HUES64 (cell line): ENCODE data around the gene RPL22.

Experiments
- H3K27ac ChIP-seq: 2 replicates; pipeline ENCODE4 v1.7.0; 2013; ENCODE audit warnings: low read depth, low read length, inconsistent platforms
- H3K27me3 ChIP-seq: 2 replicates; pipeline ENCODE4 v1.6.1; 2013; ENCODE audit warnings: mild to moderate bottlenecking, low read length; ENCODE audit not compliant: insufficient read depth
- H3K36me3 ChIP-seq: 2 replicates; pipeline ENCODE4 v1.6.1; 2013; ENCODE audit warnings: mild to moderate bottlenecking, low read length; ENCODE audit not compliant: insufficient read depth
- H3K4me1 ChIP-seq: 2 replicates; pipeline ENCODE4 v1.6.1; 2013; ENCODE audit warnings: mild to moderate bottlenecking, low read length, moderate library complexity; ENCODE audit not compliant: insufficient read depth
- H3K4me3 ChIP-seq: 2 replicates; pipeline ENCODE4 v1.5.1; 2013; ENCODE audit warnings: mild to moderate bottlenecking, low read length, moderate library complexity
- H3K9ac ChIP-seq: 2 replicates; pipeline ENCODE4 v1.6.1; 2013; ENCODE audit warnings: mild to moderate bottlenecking, low read depth, low read length
- H3K9me3 ChIP-seq: 2 replicates; pipeline ENCODE4 v1.6.1; 2013; ENCODE audit warnings: low read depth, low read length; ENCODE audit not compliant: insufficient read depth
- WGBS: fragments of 150-250, 120-280 bp; methylation state at CpG from one replicate; pipeline ENCODE4 v1.1.7; 2013; ENCODE audit warnings: missing lambda C conversion rate; 5-methylcytosine and 5-hydroxymethylcytosine counted together

The RPL22 gene

GRCh38 chr1:6158181-6158580, 41.2 kb downstream of the RPL22 start:
- Histone ChIP-seq H3K27ac (no peak overlapping the region), H3K27me3 (no peaks in the 10 kb centered on the region), H3K9me3 (no peaks in the 10 kb centered on the region), H3K4me3 (no peak overlapping the region), H3K9ac (no peak overlapping the region), H3K4me1 (no peaks in the 10 kb centered on the region; the same call in 1 of the 2 replicates), H3K36me3 (no peaks in the 10 kb centered on the region)
- WGBS = 65% methylated on average over 8 of the region's 8 CpGs

- Histone ChIP-seq H3K4me3 (no peak overlapping the region), H3K27ac (no peak overlapping the region), H3K9ac (no peak overlapping the region), H3K36me3 (no peaks in the 10 kb centered on the region), H3K9me3 (no peaks in the 10 kb centered on the region), H3K4me1 (no peaks in the 10 kb centered on the region; the same call in 1 of the 2 replicates), H3K27me3 (no peaks in the 10 kb centered on the region)
- 30% methylated on average over 15 of the region's 15 CpGs for WGBS
Observed at GRCh38 chr1:6157528-6158174, 41.7 kb downstream of the RPL22 start.

GRCh38 chr1:6157132-6157527, 42.3 kb downstream of the RPL22 start:
- Histone ChIP-seq H3K27me3 (no peaks in the 10 kb centered on the region), H3K9me3 (no peaks in the 10 kb centered on the region), H3K27ac (no peak overlapping the region), H3K4me1 (no peaks in the 10 kb centered on the region; the same call in 1 of the 2 replicates), H3K36me3 (no peaks in the 10 kb centered on the region), H3K9ac (no peak overlapping the region), H3K4me3 (no peak overlapping the region)
- 60% methylated on average over 2 of the region's 2 CpGs for WGBS

- Histone ChIP-seq H3K27ac (no peak overlapping the region), H3K4me3 (no peak overlapping the region), H3K9ac (no peak overlapping the region), H3K36me3 (no peaks in the 10 kb centered on the region), H3K4me1 (no peaks in the 10 kb centered on the region; the same call in 1 of the 2 replicates), H3K9me3 (peaks cover under 1% of the 10 kb centered on the region; the same call in 1 of the 2 replicates), H3K27me3 (peaks cover 3% of the 10 kb centered on the region)
- WGBS = 91% methylated on average over 26 of the region's 26 CpGs
Observed at GRCh38 chr1:6154525-6155319, 44.7 kb downstream of the RPL22 start.

- Histone ChIP-seq H3K9me3 (peaks cover 3% of the 10 kb centered on the region; the same call in 1 of the 2 replicates), H3K27me3 (peaks cover 20% of the 10 kb centered on the region), H3K36me3 (no peaks in the 10 kb centered on the region), H3K4me1 (peaks cover 3% of the 10 kb centered on the region; the same call in 1 of the 2 replicates), H3K9ac (no peak overlapping the region), H3K27ac (no peak overlapping the region), H3K4me3 (no peak overlapping the region)
- WGBS = 90% methylated on average over 7 of the region's 7 CpGs
Observed at GRCh38 chr1:6152882-6153281, 46.5 kb downstream of the RPL22 start.

- Histone ChIP-seq H3K4me3 (no peak overlapping the region), H3K9me3 (peaks cover 3% of the 10 kb centered on the region; the same call in 1 of the 2 replicates), H3K4me1 (peaks cover 3% of the 10 kb centered on the region; the same call in 1 of the 2 replicates), H3K27me3 (peaks cover 26% of the 10 kb centered on the region), H3K27ac (no peak overlapping the region), H3K9ac (no peak overlapping the region), H3K36me3 (no peaks in the 10 kb centered on the region)
- whole genome bisulfite sequencing = 94% methylated on average over 11 of the region's 11 CpGs
Observed at GRCh38 chr1:6152181-6152580, 47.2 kb downstream of the RPL22 start.

- Histone ChIP-seq H3K27ac (no peak overlapping the region), H3K36me3 (no peaks in the 10 kb centered on the region), H3K4me1 (0 out of 2 replicates have a peak, but pooled peaks cover 3% of the 10 kb centered on the region), H3K27me3 (peaks cover 26% of the 10 kb centered on the region), H3K9ac (no peak overlapping the region), H3K9me3 (peaks cover 3% of the 10 kb centered on the region; the same call in 1 of the 2 replicates), H3K4me3 (no peak overlapping the region)
- WGBS = 91% methylated on average over 9 of the region's 9 CpGs
Observed at GRCh38 chr1:6151291-6151822, 48.0 kb downstream of the RPL22 start.

- Histone ChIP-seq H3K9ac (no peak overlapping the region), H3K27me3 (peaks cover 26% of the 10 kb centered on the region), H3K4me1 (0 out of 2 replicates have a peak, but pooled peaks cover 3% of the 10 kb centered on the region), H3K36me3 (no peaks in the 10 kb centered on the region), H3K9me3 (peaks cover 3% of the 10 kb centered on the region; the same call in 1 of the 2 replicates), H3K4me3 (no peak overlapping the region), H3K27ac (no peak overlapping the region)
- WGBS = 91% methylated on average over 11 of the region's 11 CpGs
Observed at GRCh38 chr1:6150006-6150938, 49.1 kb downstream of the RPL22 start.

- Histone ChIP-seq H3K4me1 (peaks cover 7% of the 10 kb centered on the region; the same call in 1 of the 2 replicates), H3K9me3 (peaks cover 3% of the 10 kb centered on the region; the same call in 1 of the 2 replicates), H3K9ac (no peak overlapping the region), H3K36me3 (no peaks in the 10 kb centered on the region), H3K27ac (no peak overlapping the region), H3K4me3 (no peak overlapping the region), H3K27me3 (peaks cover 26% of the 10 kb centered on the region)
- WGBS = 93% methylated on average over 1 of the region's 1 CpG
Observed at GRCh38 chr1:6149597-6149996, 49.8 kb downstream of the RPL22 start.

GRCh38 chr1:6148497-6149241, 50.7 kb downstream of the RPL22 start:
- Histone ChIP-seq H3K4me1 (peaks cover 11% of the 10 kb centered on the region; the same call in 1 of the 2 replicates), H3K4me3 (peak overlapping the region; percentile 47), H3K27me3 (peaks cover 26% of the 10 kb centered on the region), H3K36me3 (no peaks in the 10 kb centered on the region), H3K27ac (no peak overlapping the region), H3K9me3 (peaks cover 3% of the 10 kb centered on the region; the same call in 1 of the 2 replicates), H3K9ac (peak overlapping the region; percentile 38; the same call in 1 of the 2 replicates)
- 5% methylated on average over 53 of the region's 53 CpGs for WGBS
